ENCODE measurements around the gene CAMK2D. TPM values are rescaled to one million over a fixed set of nuclear protein-coding genes. Genes with fewer than 3 reads are reported as not detected.
"Not testable (repeated sequence)": the region's sequence is repeated elsewhere in the genome, so short reads cannot be mapped to it uniquely, and the experiment has no call there.

The CAMK2D gene
- total RNA-seq, 1 experiment from 2014 or later, result 29.5 TPM

- no TSS peak for BruUV-seq (replicated peaks)
- no peak overlapping the region for H3K27ac ChIP-seq (ENCODE audit: low read length)
- CTCF ChIA-PET, result no interaction called here
- DNase-seq (ENCODE audit: low read depth, low spot score), result no peak
- ATAC-seq, result no peak
- TF ChIP-seq SIN3A (IDR thresholded peaks at IDR 0.05; ENCODE audit: borderline replicate concordance, insufficient read depth, low read depth, low read length) (no peak), REST (IDR thresholded peaks at IDR 0.05; ENCODE audit: insufficient read depth in 1 of 2, low read depth in 2 of 2, low read length in 1 of 2) (no peak), POLR2AphosphoS5 (IDR thresholded peaks at IDR 0.05; ENCODE audit: low read depth, low read length) (no peak), TCF7L2 (IDR thresholded peaks at IDR 0.05; ENCODE audit: low read depth, low read length) (peak; percentile 35; the same call in 1 of the 2 replicates)
- TF ChIP-seq, protein P1, sequence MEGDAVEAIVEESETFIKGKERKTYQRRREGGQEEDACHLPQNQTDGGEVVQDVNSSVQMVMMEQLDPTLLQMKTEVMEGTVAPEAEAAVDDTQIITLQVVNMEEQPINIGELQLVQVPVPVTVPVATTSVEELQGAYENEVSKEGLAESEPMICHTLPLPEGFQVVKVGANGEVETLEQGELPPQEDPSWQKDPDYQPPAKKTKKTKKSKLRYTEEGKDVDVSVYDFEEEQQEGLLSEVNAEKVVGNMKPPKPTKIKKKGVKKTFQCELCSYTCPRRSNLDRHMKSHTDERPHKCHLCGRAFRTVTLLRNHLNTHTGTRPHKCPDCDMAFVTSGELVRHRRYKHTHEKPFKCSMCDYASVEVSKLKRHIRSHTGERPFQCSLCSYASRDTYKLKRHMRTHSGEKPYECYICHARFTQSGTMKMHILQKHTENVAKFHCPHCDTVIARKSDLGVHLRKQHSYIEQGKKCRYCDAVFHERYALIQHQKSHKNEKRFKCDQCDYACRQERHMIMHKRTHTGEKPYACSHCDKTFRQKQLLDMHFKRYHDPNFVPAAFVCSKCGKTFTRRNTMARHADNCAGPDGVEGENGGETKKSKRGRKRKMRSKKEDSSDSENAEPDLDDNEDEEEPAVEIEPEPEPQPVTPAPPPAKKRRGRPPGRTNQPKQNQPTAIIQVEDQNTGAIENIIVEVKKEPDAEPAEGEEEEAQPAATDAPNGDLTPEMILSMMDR (IDR thresholded peaks at IDR 0.05), result no peak
- no peaks in the 10 kb centered on the region for H3K27me3 ChIP-seq (ENCODE audit: control insufficient read depth, insufficient read depth, low read length)
- POLR2A ChIA-PET, result no interaction called here
- in situ Hi-C loops (cut with HindIII; ENCODE audit: low pct_unique_long_range_greater_than_20kb, low sequenced_read_pairs), result no loop called here
- intact Hi-C loops (cut with micrococcal nuclease; ENCODE audit: unreplicated experiment), result no loop called here
- H3K36me3 ChIP-seq (ENCODE audit: control insufficient read depth, insufficient read depth, low read length), result no peaks in the 10 kb centered on the region
- no peaks in the 10 kb centered on the region for H3K9me3 ChIP-seq (ENCODE audit: control insufficient read depth, insufficient read depth, low read depth, low read length)
- peaks cover 2% of the 10 kb centered on the region; the same call in 1 of the 2 replicates for H3K4me1 ChIP-seq (ENCODE audit: control insufficient read depth, insufficient read depth, low read length)
- no peak overlapping the region for H3K4me3 ChIP-seq (ENCODE audit: low read depth in 2 of 2, low read length in 2 of 2)
Measured at GRCh38 chr4:113708250-113708649, 53.3 kb downstream of the CAMK2D start.

- intact Hi-C loops (cut with micrococcal nuclease; ENCODE audit: unreplicated experiment) (no loop called here), in situ Hi-C loops (cut with HindIII; ENCODE audit: low pct_unique_long_range_greater_than_20kb, low sequenced_read_pairs) (no loop called here)
- Histone ChIP-seq H3K4me1 (ENCODE audit: control insufficient read depth, insufficient read depth, low read length) (peaks cover 2% of the 10 kb centered on the region; the same call in 1 of the 2 replicates), H3K27ac (ENCODE audit: low read length) (no peak overlapping the region), H3K27me3 (ENCODE audit: control insufficient read depth, insufficient read depth, low read length) (no peaks in the 10 kb centered on the region), H3K36me3 (ENCODE audit: control insufficient read depth, insufficient read depth, low read length) (no peaks in the 10 kb centered on the region), H3K4me3 (ENCODE audit: low read depth in 2 of 2, low read length in 2 of 2) (no peak overlapping the region), H3K9me3 (ENCODE audit: control insufficient read depth, insufficient read depth, low read depth, low read length) (no peaks in the 10 kb centered on the region)
- no TSS peak for BruUV-seq (replicated peaks)
- ATAC-seq (no peak), DNase-seq (ENCODE audit: low read depth, low spot score) (no peak)
- ChIA-PET CTCF (no interaction called here), POLR2A (no interaction called here)
- TF ChIP-seq REST (IDR thresholded peaks at IDR 0.05; ENCODE audit: insufficient read depth in 1 of 2, low read depth in 2 of 2, low read length in 1 of 2) (no peak), TCF7L2 (IDR thresholded peaks at IDR 0.05; ENCODE audit: low read depth, low read length) (no peak), SIN3A (IDR thresholded peaks at IDR 0.05; ENCODE audit: borderline replicate concordance, insufficient read depth, low read depth, low read length) (no peak), POLR2AphosphoS5 (IDR thresholded peaks at IDR 0.05; ENCODE audit: low read depth, low read length) (no peak)
- TF ChIP-seq, protein P1 (IDR thresholded peaks at IDR 0.05), result no peak
Measured at GRCh38 chr4:113707048-113707447, 54.5 kb downstream of the CAMK2D start.

DNA sequence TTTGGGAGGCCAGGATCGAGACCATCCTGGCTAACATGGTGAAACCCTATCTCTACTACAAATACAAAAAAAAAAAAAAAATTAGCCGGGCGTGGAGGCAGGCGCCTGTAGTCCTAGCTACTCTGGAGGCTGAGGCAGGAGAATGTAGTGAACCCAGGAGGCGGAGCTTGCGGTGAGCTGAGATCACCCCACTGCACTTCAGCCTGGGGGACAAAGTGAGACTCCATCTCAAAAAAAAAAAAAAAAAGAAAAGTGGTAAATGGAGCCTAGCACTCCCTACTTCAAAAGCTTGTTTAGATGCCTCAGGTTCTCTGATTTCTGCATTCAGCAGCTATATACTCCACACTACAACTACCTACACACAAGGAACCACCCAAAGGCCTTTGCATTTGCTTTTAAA is 56.4 kb downstream of the CAMK2D start:
- H3K36me3 ChIP-seq (ENCODE audit: control insufficient read depth, insufficient read depth, low read length); POLR2A ChIA-PET; BruUV-seq (replicated peaks); H3K4me3 ChIP-seq (ENCODE audit: low read depth in 2 of 2, low read length in 2 of 2); H3K27ac ChIP-seq (ENCODE audit: low read length); intact Hi-C loops (cut with micrococcal nuclease; ENCODE audit: unreplicated experiment); H3K9me3 ChIP-seq (ENCODE audit: control insufficient read depth, insufficient read depth, low read depth, low read length); CTCF ChIA-PET; in situ Hi-C loops (cut with HindIII; ENCODE audit: low pct_unique_long_range_greater_than_20kb, low sequenced_read_pairs); H3K4me1 ChIP-seq (ENCODE audit: control insufficient read depth, insufficient read depth, low read length); H3K27me3 ChIP-seq (ENCODE audit: control insufficient read depth, insufficient read depth, low read length); DNase-seq (ENCODE audit: low read depth, low spot score); ATAC-seq: not testable (repeated sequence)

DNA sequence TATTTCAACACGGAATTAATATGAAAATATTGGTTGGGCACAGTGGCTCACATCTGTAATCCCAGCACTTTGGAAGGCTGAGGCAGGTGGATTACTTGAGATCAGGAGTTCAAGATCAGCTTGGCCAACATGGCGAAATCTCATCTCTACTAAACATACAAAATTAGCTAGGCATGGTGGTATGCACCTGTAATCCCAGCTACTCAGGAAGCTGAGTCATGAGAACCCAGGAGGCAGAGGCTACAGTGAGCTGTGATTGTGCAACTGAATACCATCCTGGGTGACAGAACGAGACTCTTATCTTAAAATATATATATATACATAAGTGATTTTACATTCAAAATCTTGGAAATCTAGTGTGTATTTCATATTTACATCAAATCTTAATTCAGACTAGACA is 58.9 kb downstream of the CAMK2D start:
- H3K4me3 ChIP-seq (ENCODE audit: low read depth in 2 of 2, low read length in 2 of 2); H3K36me3 ChIP-seq (ENCODE audit: control insufficient read depth, insufficient read depth, low read length); in situ Hi-C loops (cut with HindIII; ENCODE audit: low pct_unique_long_range_greater_than_20kb, low sequenced_read_pairs); BruUV-seq (replicated peaks); H3K9me3 ChIP-seq (ENCODE audit: control insufficient read depth, insufficient read depth, low read depth, low read length); H3K4me1 ChIP-seq (ENCODE audit: control insufficient read depth, insufficient read depth, low read length); CTCF ChIA-PET; intact Hi-C loops (cut with micrococcal nuclease; ENCODE audit: unreplicated experiment); ATAC-seq; H3K27me3 ChIP-seq (ENCODE audit: control insufficient read depth, insufficient read depth, low read length); H3K27ac ChIP-seq (ENCODE audit: low read length); DNase-seq (ENCODE audit: low read depth, low spot score); POLR2A ChIA-PET: not testable (repeated sequence)
